Stimulated activated CD8-positive, alpha-beta memory T cell treated with anti-CD3 and anti-CD28 coated beads, Interleukin-12 subunit alpha, Interleukin-12 subunit beta, amount 100 ng/mL, for 1 hour (primary cell): ENCODE measurements around the gene ENTREP3.
"Not testable (repeated sequence)": the region's sequence is repeated elsewhere in the genome, so short reads cannot be mapped to it uniquely, and the experiment has no call there.

Source experiments
- DNase-seq: peaks from one replicate; pipeline ENCODE4 v3.0.0-alpha.2; 2020; ENCODE audit warnings: low read depth

The ENTREP3 gene

GRCh38 chr1:155250633-155251449 is 4.4 kb downstream of the ENTREP3 start:
- DNase-seq, result peak; percentile 95

GRCh38 chr1:155250246-155250632 is 5.0 kb downstream of the ENTREP3 start:
- no peak for DNase-seq

- no peak for DNase-seq
Observed at GRCh38 chr1:155247667-155248553, 7.4 kb downstream of the ENTREP3 start.

GRCh38 chr1:155246796-155247195 is 8.5 kb downstream of the ENTREP3 start:
- not testable (repeated sequence) for DNase-seq

- DNase-seq, result no peak
Observed at GRCh38 chr1:155245163-155245524, 10.1 kb downstream of the ENTREP3 start.

GRCh38 chr1:155244368-155245162 is 10.7 kb downstream of the ENTREP3 start:
- DNase-seq, result peak; percentile 89

- DNase-seq, result no peak
Observed at GRCh38 chr1:155242805-155243358, 12.4 kb downstream of the ENTREP3 start.

GRCh38 chr1:155241841-155242264 is 13.4 kb downstream of the ENTREP3 start:
- no peak for DNase-seq

- DNase-seq, result peak; percentile 58
Observed at GRCh38 chr1:155241069-155241679, 14.1 kb downstream of the ENTREP3 start.

- DNase-seq, result no peak
Observed at GRCh38 chr1:155236451-155236850, 18.8 kb downstream of the ENTREP3 start.

- not testable (repeated sequence) for DNase-seq
Observed at GRCh38 chr1:155235375-155235774, 19.9 kb downstream of the ENTREP3 start.

GRCh38 chr1:155233502-155233901 is 21.8 kb downstream of the ENTREP3 start:
- not testable (repeated sequence) for DNase-seq

GRCh38 chr1:155232001-155232978 is 23.0 kb downstream of the ENTREP3 start:
- DNase-seq, result not testable (repeated sequence)

GRCh38 chr1:155231302-155231701 is 24.0 kb downstream of the ENTREP3 start:
- not testable (repeated sequence) for DNase-seq

- no peak for DNase-seq
Observed at GRCh38 chr1:155228096-155228427, 27.2 kb downstream of the ENTREP3 start.

- DNase-seq, result peak; percentile 96
Observed at GRCh38 chr1:155227261-155228095, 27.8 kb downstream of the ENTREP3 start.

- DNase-seq, result no peak
Observed at GRCh38 chr1:155226910-155227260, 28.4 kb downstream of the ENTREP3 start.

- DNase-seq, result peak; percentile 67
Observed at GRCh38 chr1:155226188-155226909, 28.9 kb downstream of the ENTREP3 start.

GRCh38 chr1:155225404-155225759 is 29.9 kb downstream of the ENTREP3 start:
- not testable (repeated sequence) for DNase-seq
